ENCODE measurements around the gene CMSS1.

Gene CMSS1

DNA sequence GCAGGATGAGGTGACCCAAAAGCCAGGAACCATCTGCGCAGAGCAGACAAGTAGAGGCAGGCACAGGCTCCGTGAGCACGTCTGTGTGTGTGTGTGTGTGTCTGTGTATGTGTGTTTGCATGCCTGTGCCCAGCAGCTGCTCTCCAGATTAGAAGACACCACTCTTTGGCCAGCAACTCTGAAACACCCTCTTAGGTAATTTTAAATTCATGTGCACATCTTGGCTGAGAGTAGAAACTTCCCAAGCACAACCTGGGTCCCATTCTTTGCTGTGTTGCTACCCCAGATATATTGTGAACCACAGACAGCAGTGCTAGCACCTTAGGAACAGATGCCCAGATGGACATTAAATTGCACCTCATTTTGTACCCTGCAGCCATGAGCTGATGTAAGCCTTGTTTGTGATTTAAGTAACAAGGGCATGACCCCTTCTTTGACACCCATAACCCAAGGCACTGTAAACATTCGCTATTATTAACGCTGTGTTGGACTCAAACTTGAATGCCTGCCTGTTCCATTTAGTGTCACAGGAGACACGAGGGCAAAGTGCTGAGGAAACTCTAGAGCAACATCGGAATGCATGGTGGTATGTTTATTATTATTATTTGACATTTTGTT, 296.9 kb downstream of the CMSS1 start, which contains the start of gene FILIP1L:
Gene FILIP1L, minus strand, starts transcription at position 89 of the 618 bp plus-strand sequence.
- DNase-seq (ENCODE audit: extremely low spot score) = no peak
- POLR2A ChIA-PET = no interaction called here
- CTCF ChIA-PET = no interaction called here
- TF ChIP-seq SP1 (IDR thresholded peaks at IDR 0.05) (no peak), ZNF384 (IDR thresholded peaks at IDR 0.05) (no peak), TARDBP (IDR thresholded peaks at IDR 0.05) (no peak), FOXK2 (IDR thresholded peaks at IDR 0.05) (no peak), ELF4 (IDR thresholded peaks at IDR 0.05) (no peak), BHLHE40 (IDR thresholded peaks at IDR 0.05; ENCODE audit: borderline replicate concordance) (no peak), ARNT (IDR thresholded peaks at IDR 0.05) (no peak), FOXM1 (IDR thresholded peaks at IDR 0.05; ENCODE audit: borderline replicate concordance) (no peak), LEF1 (IDR thresholded peaks at IDR 0.05; ENCODE audit: borderline replicate concordance) (no peak), FOXA1 (IDR thresholded peaks at IDR 0.05) (no peak)
- TF ChIP-seq, protein P1, sequence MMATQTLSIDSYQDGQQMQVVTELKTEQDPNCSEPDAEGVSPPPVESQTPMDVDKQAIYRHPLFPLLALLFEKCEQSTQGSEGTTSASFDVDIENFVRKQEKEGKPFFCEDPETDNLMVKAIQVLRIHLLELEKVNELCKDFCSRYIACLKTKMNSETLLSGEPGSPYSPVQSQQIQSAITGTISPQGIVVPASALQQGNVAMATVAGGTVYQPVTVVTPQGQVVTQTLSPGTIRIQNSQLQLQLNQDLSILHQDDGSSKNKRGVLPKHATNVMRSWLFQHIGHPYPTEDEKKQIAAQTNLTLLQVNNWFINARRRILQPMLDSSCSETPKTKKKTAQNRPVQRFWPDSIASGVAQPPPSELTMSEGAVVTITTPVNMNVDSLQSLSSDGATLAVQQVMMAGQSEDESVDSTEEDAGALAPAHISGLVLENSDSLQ (IDR thresholded peaks at IDR 0.05) = no peak

- no peak for DNase-seq (ENCODE audit: extremely low spot score)
- ChIA-PET CTCF (no interaction called here), POLR2A (no interaction called here)
- TF ChIP-seq HDGF (IDR thresholded peaks at IDR 0.05; ENCODE audit: borderline replicate concordance) (no peak), FOXK2 (IDR thresholded peaks at IDR 0.05) (no peak), CTBP1 (IDR thresholded peaks at IDR 0.05; ENCODE audit: borderline replicate concordance) (no peak), LEF1 (IDR thresholded peaks at IDR 0.05; ENCODE audit: borderline replicate concordance) (no peak), ZNF384 (IDR thresholded peaks at IDR 0.05) (no peak), L3MBTL2 (conservative IDR thresholded peaks at IDR 0.05) (no peak), SP1 (IDR thresholded peaks at IDR 0.05) (no peak), FOXA1 (IDR thresholded peaks at IDR 0.05) (no peak), SUZ12 (IDR thresholded peaks at IDR 0.05) (no peak), NFRKB (IDR thresholded peaks at IDR 0.05) (no peak), ARNT (IDR thresholded peaks at IDR 0.05) (no peak), BHLHE40 (IDR thresholded peaks at IDR 0.05; ENCODE audit: borderline replicate concordance) (no peak), FOXM1 (IDR thresholded peaks at IDR 0.05; ENCODE audit: borderline replicate concordance) (no peak)
- TF ChIP-seq, protein P1 (IDR thresholded peaks at IDR 0.05) = no peak
Observed at GRCh38 chr3:100117093-100117492, 299.4 kb downstream of the CMSS1 start.

DNA sequence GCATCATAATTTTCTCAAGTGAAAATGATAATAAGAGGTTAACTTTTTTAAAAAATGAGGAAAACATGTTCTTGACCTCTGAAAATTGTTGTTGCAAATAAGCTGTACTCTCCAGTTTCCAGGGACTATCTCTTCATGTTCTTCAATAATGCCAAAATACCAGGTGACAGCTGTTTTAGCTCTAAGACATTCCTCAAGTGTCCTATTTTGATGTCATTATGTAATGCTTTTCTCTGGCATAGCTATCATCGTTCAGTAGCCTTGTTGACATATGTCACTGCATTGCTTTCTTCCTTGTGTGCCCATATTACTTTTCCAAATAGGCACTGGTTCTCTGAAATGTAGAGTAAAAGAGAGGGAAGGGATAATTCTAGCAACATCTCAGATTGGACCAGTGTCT, 302.4 kb downstream of the CMSS1 start:
- CTCF ChIA-PET = no interaction called here
- no peak for TF ChIP-seq FOXM1 (IDR thresholded peaks at IDR 0.05; ENCODE audit: borderline replicate concordance)
- TF ChIP-seq SP1 (IDR thresholded peaks at IDR 0.05) = no peak
- TF ChIP-seq LEF1 (IDR thresholded peaks at IDR 0.05; ENCODE audit: borderline replicate concordance) = no peak
- POLR2A ChIA-PET = no interaction called here

DNA sequence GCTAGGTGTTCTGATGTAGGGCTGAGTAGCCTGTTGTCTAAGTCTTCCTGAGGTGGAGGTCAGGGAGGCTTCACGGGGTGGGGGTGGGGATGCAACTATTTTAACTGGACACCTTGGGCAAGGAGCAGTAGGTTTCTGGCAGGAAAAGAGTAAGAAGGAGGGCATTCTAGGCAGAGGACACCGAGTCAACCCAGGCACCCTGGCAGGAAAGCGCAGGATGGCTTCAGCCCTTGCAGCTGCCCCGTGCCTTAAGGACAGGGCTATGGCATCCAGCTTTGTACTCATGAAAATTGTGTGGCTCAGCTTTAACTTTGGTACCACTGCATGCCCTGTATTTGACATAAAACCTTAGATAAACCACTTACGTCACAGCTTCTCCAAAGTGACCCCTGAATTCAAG, 303.0 kb downstream of the CMSS1 start:
- CTCF ChIA-PET = no interaction called here
- POLR2A ChIA-PET = no interaction called here
- no peak for DNase-seq (ENCODE audit: extremely low spot score)
- no peak for TF ChIP-seq SP1 (IDR thresholded peaks at IDR 0.05)
- no peak for TF ChIP-seq FOXK2 (IDR thresholded peaks at IDR 0.05)
- TF ChIP-seq CTBP1 (IDR thresholded peaks at IDR 0.05; ENCODE audit: borderline replicate concordance) = no peak
- TF ChIP-seq ELF4 (IDR thresholded peaks at IDR 0.05) = no peak
- TF ChIP-seq L3MBTL2 (conservative IDR thresholded peaks at IDR 0.05) = no peak
- TF ChIP-seq ZNF384 (IDR thresholded peaks at IDR 0.05) = no peak
- no peak for TF ChIP-seq BHLHE40 (IDR thresholded peaks at IDR 0.05; ENCODE audit: borderline replicate concordance)
- no peak for TF ChIP-seq TARDBP (IDR thresholded peaks at IDR 0.05)
- no peak for TF ChIP-seq NFRKB (IDR thresholded peaks at IDR 0.05)
- TF ChIP-seq FOXA1 (IDR thresholded peaks at IDR 0.05) = no peak
- TF ChIP-seq FOXM1 (IDR thresholded peaks at IDR 0.05; ENCODE audit: borderline replicate concordance) = no peak
- no peak for TF ChIP-seq HDGF (IDR thresholded peaks at IDR 0.05; ENCODE audit: borderline replicate concordance)

More for the DNA sequence above, 302.4 kb downstream of the CMSS1 start:
- DNase-seq (ENCODE audit: extremely low spot score) = no peak

GRCh38 chr3:100122321-100122720, 304.7 kb downstream of the CMSS1 start:
- ChIA-PET CTCF (no interaction called here), POLR2A (no interaction called here)
- DNase-seq (ENCODE audit: extremely low spot score) = no peak
- TF ChIP-seq SUZ12 (IDR thresholded peaks at IDR 0.05) (no peak), HDGF (IDR thresholded peaks at IDR 0.05; ENCODE audit: borderline replicate concordance) (no peak), LEF1 (IDR thresholded peaks at IDR 0.05; ENCODE audit: borderline replicate concordance) (no peak), L3MBTL2 (conservative IDR thresholded peaks at IDR 0.05) (no peak), BHLHE40 (IDR thresholded peaks at IDR 0.05; ENCODE audit: borderline replicate concordance) (no peak), FOXK2 (IDR thresholded peaks at IDR 0.05) (no peak), ARNT (IDR thresholded peaks at IDR 0.05) (no peak), ZNF384 (IDR thresholded peaks at IDR 0.05) (no peak), FOXM1 (IDR thresholded peaks at IDR 0.05; ENCODE audit: borderline replicate concordance) (no peak)

- CTCF ChIA-PET = no interaction called here
- no peak for TF ChIP-seq FOXK2 (IDR thresholded peaks at IDR 0.05)
- TF ChIP-seq SP1 (IDR thresholded peaks at IDR 0.05) = no peak
- TF ChIP-seq L3MBTL2 (conservative IDR thresholded peaks at IDR 0.05) = no peak
- POLR2A ChIA-PET = no interaction called here
- no peak for DNase-seq (ENCODE audit: extremely low spot score)
Observed at GRCh38 chr3:100123112-100123511, 305.4 kb downstream of the CMSS1 start.

GRCh38 chr3:100124201-100124761, 306.6 kb downstream of the CMSS1 start:
- TF ChIP-seq BHLHE40 (IDR thresholded peaks at IDR 0.05; ENCODE audit: borderline replicate concordance) = no peak
- no peak for TF ChIP-seq ZNF384 (IDR thresholded peaks at IDR 0.05)
- TF ChIP-seq, protein P1 (IDR thresholded peaks at IDR 0.05) = no peak
- TF ChIP-seq FOXM1 (IDR thresholded peaks at IDR 0.05; ENCODE audit: borderline replicate concordance) = no peak
- TF ChIP-seq ARNT (IDR thresholded peaks at IDR 0.05) = no peak
- no peak for TF ChIP-seq SUZ12 (IDR thresholded peaks at IDR 0.05)
- no peak for TF ChIP-seq HDGF (IDR thresholded peaks at IDR 0.05; ENCODE audit: borderline replicate concordance)
- no peak for TF ChIP-seq L3MBTL2 (conservative IDR thresholded peaks at IDR 0.05)
- TF ChIP-seq ELF4 (IDR thresholded peaks at IDR 0.05) = no peak
- no peak for TF ChIP-seq FOXA1 (IDR thresholded peaks at IDR 0.05)
- TF ChIP-seq NFRKB (IDR thresholded peaks at IDR 0.05) = no peak
- TF ChIP-seq CTBP1 (IDR thresholded peaks at IDR 0.05; ENCODE audit: borderline replicate concordance) = no peak
- no peak for TF ChIP-seq TARDBP (IDR thresholded peaks at IDR 0.05)
- TF ChIP-seq FOXK2 (IDR thresholded peaks at IDR 0.05) = no peak
- TF ChIP-seq LEF1 (IDR thresholded peaks at IDR 0.05; ENCODE audit: borderline replicate concordance) = no peak
- TF ChIP-seq SP1 (IDR thresholded peaks at IDR 0.05) = no peak
- CTCF ChIA-PET = no interaction called here
- no peak for DNase-seq (ENCODE audit: extremely low spot score)
- POLR2A ChIA-PET = no interaction called here
